Heart left ventricle (tissue), 16 donors: Measurements from ENCODE around the gene MAST4. TPM values are rescaled to one million over a fixed set of nuclear protein-coding genes. Genes with fewer than 3 reads are reported as not detected.

ENCODE experiments used
- ATAC-seq, 4 donors: fragments of 200-7000 bp; cut with Tn5 transposase; one replicate each; pipeline ENCODE4 v1.9.1; 2020 to 2022; ENCODE audit warnings: moderate library complexity in 4 of 4, mild to moderate bottlenecking in 3 of 4, moderate number of reproducible peaks in 1 of 4
- DNase-seq, 5 donors: peaks; one replicate each; pipeline ENCODE4 v3.0.0-alpha.2; 2020
- H3K27ac ChIP-seq, 12 donors: fragments of 200-600 bp; sonication (generic) in 4 of 12; one replicate each; pipeline versions ENCODE4 v1.5.0 to v1.8.0; 2016 to 2022; ENCODE audit warnings: mild to moderate bottlenecking in 2 of 12
- H3K27me3 ChIP-seq, 9 donors: fragments of 200-600 bp; sonication (generic) in 2 of 9; one replicate each; pipeline versions ENCODE4 v1.5.1 to v1.8.0; 2016 to 2022; ENCODE audit warnings: mild to moderate bottlenecking in 3 of 9
- H3K36me3 ChIP-seq, 9 donors: fragments of 200-600 bp; sonication (generic) in 2 of 9; one replicate each; pipeline versions ENCODE4 v1.5.0 to v1.8.0; 2018 to 2022; ENCODE audit warnings: mild to moderate bottlenecking in 2 of 9
- H3K4me1 ChIP-seq, 12 donors: fragments of 200-600 bp; sonication (generic) in 4 of 12; one replicate each; pipeline versions ENCODE4 v1.5.0 to v1.8.0; 2016 to 2022; ENCODE audit warnings: mild to moderate bottlenecking in 3 of 12
- H3K4me3 ChIP-seq, 12 donors: fragments of 200-600 bp; sonication (generic) in 4 of 12; one replicate each; pipeline versions ENCODE4 v1.5.0 to v1.8.0; 2017 to 2022; ENCODE audit warnings: mild to moderate bottlenecking in 9 of 12, moderate library complexity in 4 of 12
- H3K9me3 ChIP-seq, 12 donors: fragments of 200-600 bp; sonication (generic) in 4 of 12; one replicate each; pipeline versions ENCODE4 v1.5.0 to v1.8.0; 2016 to 2022; ENCODE audit warnings: mild to moderate bottlenecking in 1 of 12
- POLR2A ChIP-seq, 2 donors: fragments of 450-650 bp; IDR thresholded peaks; one replicate each; pipeline ENCODE4 v1.6.1; 2017; ENCODE audit warnings: antibody characterized with exemption in 2 of 2, mild to moderate bottlenecking in 2 of 2, moderate library complexity in 2 of 2
- WGBS, 4 donors: extraction: QIAGEN DNeasy Blood & Tissue Kit in 2 of 4; methylation state at CpG; one replicate each; pipeline versions ENCODE4 v1.1.5 to v1.1.7; 2013 to 2018; 5-methylcytosine and 5-hydroxymethylcytosine counted together
- intact Hi-C, 10 donors: fragments of 100-400 bp; cut with DNase I; formaldehyde crosslinking; loops; one replicate each; pipeline versions ENCODE4 v1.11.1 to v1.14.2; 2022
- polyA plus RNA-seq, 2 donors: library from polyadenylated mRNA; stranded (reverse); fragments of 200-250 nt; gene quantifications; one replicate each; pipeline ENCODE4 v1.2.3, GENCODE V29; 2013
- total RNA-seq, 9 donors: library from RNA; depleted of rRNA in 2 of 9; stranded (reverse); fragments of >200 nt in 2 of 9; fragmentation: NEBNext Ultra II Directional in 3 of 9; extraction: Animal tissue kit (Norgen Biotek cat#: 25700) in 3 of 9; gene quantifications; one replicate each; pipeline versions ENCODE4 v1.1.0 to v1.2.4, GENCODE V29; 2016 to 2023
- TF ChIP-seq, protein P1 (sequence below), 12 donors: fragments of 200-600 bp; sonication (generic) in 4 of 12; IDR thresholded peaks; one replicate each; pipeline versions ENCODE4 v1.5.0 to v1.8.0; 2018 to 2022; ENCODE audit warnings: antibody characterized with exemption in 12 of 12, mild to moderate bottlenecking in 5 of 12
- donor health status: ischemic (EF 13 %, LVEDD 7.1; RV severe dilation, severe dysfunction).
- donor health status: healthy with polysubstance abuse.
- donor health status: DM: no; HTN: yes; CAD: no.
- donor health status: DM: no; HTN: no; CAD: no.
- donor health status: ischemic (EF 25% LVEDD 6.9; RV normal size, moderate dysfunction).
- donor health status: ischemic (EF 25% LVEDD 5.7; RV mildly dilated, moderate dysfunction).
- donor health status: healthy.
- donor health status: DM: yes; HTN: yes; CAD: no.
- donor health status: ischemic (EF 35%, LVEDD 5.7; RV mildly dilated, moderate dysfunction).
- donor health status: nonischemic (EF 11% LVEDD 7.7; RV severe dilation, severe dysfunction).
- donor health status: DM: yes; HTN: yes; CAD: no.
- donor health status: PGD.
- donor health status: ischemic (EF 29% LVEDD 5.4; RV normal size, mild dysfunction).
- donor health status: nonischemic (EF 23%, LVEDD 6.1; RV moderate dilation, normal function).

Gene MAST4
- total and polyA plus RNA-seq, 11 donors, result 26.8 to 96.2 (median 68.1) TPM

DNA sequence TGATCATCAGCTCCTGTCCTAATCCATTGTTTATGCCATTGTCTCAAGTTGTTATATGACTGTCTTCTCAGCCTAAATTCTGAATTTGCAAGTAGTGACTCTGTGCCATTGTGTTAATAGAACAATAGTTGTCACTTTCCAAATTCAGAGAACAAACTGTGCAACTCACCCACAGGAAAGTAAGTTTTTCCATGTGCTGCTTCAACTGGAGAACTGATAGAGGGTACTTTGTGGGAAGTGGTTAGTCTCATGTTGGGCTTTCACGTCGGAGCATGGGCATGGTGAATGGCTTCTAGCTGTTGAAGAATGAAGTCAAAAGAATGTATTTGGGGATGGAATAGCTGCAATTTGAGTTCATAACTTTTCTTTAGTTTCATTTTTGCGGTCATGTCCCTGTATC lies 454.4 kb downstream of the MAST4 start:
- H3K27ac ChIP-seq, result peak overlapping the region in 10 of 12 donors; percentile 3 to 65 (median 46)

DNA sequence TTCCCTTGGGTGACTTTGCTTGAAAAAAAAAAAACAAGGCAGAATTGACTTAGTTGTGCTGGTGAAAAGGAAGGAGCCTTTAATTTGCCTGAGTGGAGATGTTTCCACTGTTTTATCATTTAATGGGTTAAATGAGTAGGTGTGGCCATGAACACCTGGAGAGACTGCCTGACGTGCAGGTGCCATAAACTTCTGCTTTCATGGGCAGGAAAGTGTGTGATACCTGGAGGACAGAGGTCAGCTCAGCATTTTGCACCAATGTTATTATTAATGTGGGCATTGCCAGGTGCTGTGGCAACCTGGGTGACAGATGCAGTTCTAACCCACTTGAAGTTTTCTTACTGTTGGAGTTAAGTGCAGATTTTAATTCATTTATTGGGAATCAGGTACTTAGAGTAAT lies 455.0 kb downstream of the MAST4 start:
- H3K27ac ChIP-seq, result peak overlapping the region in 8 of 12 donors; percentile 2 to 65 (median 31)
- no peak overlapping the region for H3K4me3 ChIP-seq
- peaks cover 9 to 56% (median 34%) of the 10 kb centered on the region in 12 donors for H3K4me1 ChIP-seq
- intact Hi-C loops, result loop anchor here in 2 of 10 donors (5.0 kb wide), 1 partner anchor 39 kb away; no protein-coding TSS in a partner anchor
- no peak for TF ChIP-seq POLR2A (IDR thresholded peaks at IDR 0.05)
- TF ChIP-seq, protein P1, sequence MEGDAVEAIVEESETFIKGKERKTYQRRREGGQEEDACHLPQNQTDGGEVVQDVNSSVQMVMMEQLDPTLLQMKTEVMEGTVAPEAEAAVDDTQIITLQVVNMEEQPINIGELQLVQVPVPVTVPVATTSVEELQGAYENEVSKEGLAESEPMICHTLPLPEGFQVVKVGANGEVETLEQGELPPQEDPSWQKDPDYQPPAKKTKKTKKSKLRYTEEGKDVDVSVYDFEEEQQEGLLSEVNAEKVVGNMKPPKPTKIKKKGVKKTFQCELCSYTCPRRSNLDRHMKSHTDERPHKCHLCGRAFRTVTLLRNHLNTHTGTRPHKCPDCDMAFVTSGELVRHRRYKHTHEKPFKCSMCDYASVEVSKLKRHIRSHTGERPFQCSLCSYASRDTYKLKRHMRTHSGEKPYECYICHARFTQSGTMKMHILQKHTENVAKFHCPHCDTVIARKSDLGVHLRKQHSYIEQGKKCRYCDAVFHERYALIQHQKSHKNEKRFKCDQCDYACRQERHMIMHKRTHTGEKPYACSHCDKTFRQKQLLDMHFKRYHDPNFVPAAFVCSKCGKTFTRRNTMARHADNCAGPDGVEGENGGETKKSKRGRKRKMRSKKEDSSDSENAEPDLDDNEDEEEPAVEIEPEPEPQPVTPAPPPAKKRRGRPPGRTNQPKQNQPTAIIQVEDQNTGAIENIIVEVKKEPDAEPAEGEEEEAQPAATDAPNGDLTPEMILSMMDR (IDR thresholded peaks at IDR 0.05), result no peak
- DNase-seq, result no peak
- ATAC-seq, result no peak
- H3K27me3 ChIP-seq, result no peaks in the 10 kb centered on the region
- no peaks in the 10 kb centered on the region for H3K9me3 ChIP-seq
- WGBS, 4 donors, result 50 to 64% (median 52%) methylated on average over 1 of the region's 1 CpG
- peaks cover 0 to 22% (median 11%) of the 10 kb centered on the region in 9 donors for H3K36me3 ChIP-seq

More for the DNA sequence above, 454.4 kb downstream of the MAST4 start:
- Histone ChIP-seq H3K4me1 (peaks cover 9 to 62% (median 38%) of the 10 kb centered on the region in 12 donors), H3K36me3 (peaks cover 0 to 17% (median 6%) of the 10 kb centered on the region in 9 donors), H3K9me3 (no peaks in the 10 kb centered on the region), H3K27me3 (no peaks in the 10 kb centered on the region), H3K4me3 (no peak overlapping the region)
- intact Hi-C loops, result loop anchor here in 2 of 10 donors (5.0 kb wide), 1 partner anchor 38 kb away; no protein-coding TSS in a partner anchor
- TF ChIP-seq POLR2A (IDR thresholded peaks at IDR 0.05), result no peak
- TF ChIP-seq, protein P1 (IDR thresholded peaks at IDR 0.05), result no peak
- 51 to 65% (median 60%) methylated on average over 3 of the region's 3 CpGs for WGBS, 4 donors
- DNase-seq (no peak), ATAC-seq (peak; percentile 4 to 48 (median 37))

DNA sequence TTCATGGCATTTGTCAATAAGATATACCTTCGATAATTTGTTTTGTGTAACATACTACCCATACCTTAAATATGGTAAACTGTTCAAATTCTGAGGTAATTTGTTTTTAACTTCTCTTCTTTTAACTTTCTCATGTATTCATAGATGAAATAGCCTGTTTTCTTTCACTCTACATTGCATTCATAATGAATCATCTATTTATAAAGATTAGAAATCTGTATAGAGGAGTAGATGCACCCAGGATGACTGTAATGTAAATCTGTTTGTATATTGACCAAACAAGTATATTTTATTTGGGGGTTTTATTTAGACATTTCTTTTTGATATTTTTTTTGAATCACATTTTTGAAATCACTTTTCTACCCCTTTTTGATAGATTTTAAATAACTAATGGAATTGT lies 455.8 kb downstream of the MAST4 start:
- peaks cover 0 to 31% (median 13%) of the 10 kb centered on the region in 9 donors for H3K36me3 ChIP-seq
- peaks cover 5 to 48% (median 25%) of the 10 kb centered on the region in 12 donors for H3K4me1 ChIP-seq
- ATAC-seq (no peak), DNase-seq (no peak)
- 76 to 90% (median 87%) methylated on average over 1 of the region's 1 CpG for WGBS, 4 donors
- peak overlapping the region in 1 of 12 donors; percentile 48 for H3K27ac ChIP-seq
- H3K4me3 ChIP-seq, result no peak overlapping the region
- TF ChIP-seq, protein P1 (IDR thresholded peaks at IDR 0.05), result no peak
- no peak for TF ChIP-seq POLR2A (IDR thresholded peaks at IDR 0.05)
- no peaks in the 10 kb centered on the region for H3K27me3 ChIP-seq
- intact Hi-C loops, result loop anchor here in 2 of 10 donors (5.0 kb wide), 1 partner anchor 40 kb away; no protein-coding TSS in a partner anchor
- no peaks in the 10 kb centered on the region for H3K9me3 ChIP-seq

DNA sequence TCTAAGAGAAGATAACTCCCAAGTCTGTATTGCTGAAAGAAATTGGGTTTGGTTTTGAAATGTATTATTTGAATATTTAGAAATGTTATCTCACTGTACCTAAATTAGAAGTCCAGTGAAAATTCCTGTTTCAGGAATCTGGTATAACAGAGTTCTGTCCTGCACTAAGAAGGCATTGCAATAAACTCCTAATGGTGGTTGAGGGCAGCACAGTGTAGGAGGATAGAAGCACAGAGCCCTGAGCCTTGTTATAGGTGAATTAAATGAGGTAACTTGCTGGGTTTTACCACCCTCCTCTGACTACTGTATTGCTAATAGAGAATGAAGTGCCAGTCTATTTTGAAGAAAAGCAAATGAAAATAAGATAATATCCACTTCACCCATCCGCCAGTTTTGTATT lies 457.0 kb downstream of the MAST4 start:
- no peak for TF ChIP-seq POLR2A (IDR thresholded peaks at IDR 0.05)
- TF ChIP-seq, protein P1 (IDR thresholded peaks at IDR 0.05), result peak in 1 of 12 donors; percentile 5
- H3K27ac ChIP-seq, result no peak overlapping the region
- WGBS, 4 donors, result 93 to 97% (median 95%) methylated on average over 1 of the region's 1 CpG
- peak in 1 of 4 donors; percentile 51 for ATAC-seq
- peaks cover 0 to 49% (median 19%) of the 10 kb centered on the region in 12 donors for H3K4me1 ChIP-seq
- intact Hi-C loops, result loop anchor here in 2 of 10 donors (5.0 kb wide), 1 partner anchor 41 kb away; no protein-coding TSS in a partner anchor
- H3K27me3 ChIP-seq, result no peaks in the 10 kb centered on the region
- no peak for DNase-seq
- H3K9me3 ChIP-seq, result no peaks in the 10 kb centered on the region
- no peak overlapping the region for H3K4me3 ChIP-seq
- H3K36me3 ChIP-seq, result peaks cover 0 to 33% (median 13%) of the 10 kb centered on the region in 9 donors
